Colon (tissue), 2 donors: Measurements from ENCODE around the gene CAMK1.

Experiments used
- FAIRE-seq: peaks from 2 replicates; lab custom pipeline; 2012; peaks lifted over from hg19 to GRCh38; lab: Jason Lieb, UNC
- donor health status: control.
- donor health status: control.

CAMK1 gene

DNA sequence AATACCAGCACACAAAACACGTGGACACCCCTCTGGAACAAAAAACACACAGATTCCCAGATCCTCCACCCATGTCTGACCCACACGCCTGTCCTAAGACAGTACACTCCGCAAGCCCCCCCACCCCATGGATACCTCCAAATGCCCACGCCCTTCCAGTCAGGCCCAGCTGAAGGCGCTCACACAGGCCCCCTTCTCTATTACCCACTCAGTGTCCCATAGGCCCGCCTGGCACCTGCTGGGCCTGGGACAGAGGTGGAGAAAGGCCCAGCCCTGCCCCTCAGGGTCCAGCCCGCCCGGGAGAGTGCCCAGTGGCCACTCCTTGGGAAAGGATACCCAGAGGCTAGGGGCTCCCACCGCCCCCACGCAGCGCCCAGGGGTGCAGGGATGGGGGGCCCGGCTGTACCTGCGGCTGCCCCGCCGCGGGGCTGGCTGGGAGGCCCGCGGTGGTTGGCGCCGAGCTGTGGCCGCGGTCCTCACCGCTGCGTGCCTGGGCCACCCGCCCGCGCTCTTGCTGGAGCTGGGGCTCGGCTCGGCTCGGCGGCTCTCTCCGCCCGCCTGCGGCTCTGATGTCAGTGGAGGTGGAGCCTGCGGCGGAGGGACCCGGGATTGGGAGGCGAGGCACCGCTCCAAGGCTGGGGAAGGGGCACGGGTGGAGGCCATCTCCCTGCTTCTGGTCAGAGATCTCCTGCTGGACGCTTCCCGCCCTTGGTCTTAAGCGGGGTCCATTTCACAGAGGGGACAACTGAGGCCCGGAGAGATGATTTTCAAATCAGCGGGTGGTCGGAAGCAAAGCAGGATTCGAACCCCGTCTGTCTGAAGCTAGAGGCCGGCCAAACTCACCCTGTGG lies at the start of gene CAMK1:
CAMK1 (minus strand) TSS at position 522 of the 850 bp plus-strand sequence. CDS start 2,198 bp downstream, outside the sequence.
- FAIRE-seq = no peak

DNA sequence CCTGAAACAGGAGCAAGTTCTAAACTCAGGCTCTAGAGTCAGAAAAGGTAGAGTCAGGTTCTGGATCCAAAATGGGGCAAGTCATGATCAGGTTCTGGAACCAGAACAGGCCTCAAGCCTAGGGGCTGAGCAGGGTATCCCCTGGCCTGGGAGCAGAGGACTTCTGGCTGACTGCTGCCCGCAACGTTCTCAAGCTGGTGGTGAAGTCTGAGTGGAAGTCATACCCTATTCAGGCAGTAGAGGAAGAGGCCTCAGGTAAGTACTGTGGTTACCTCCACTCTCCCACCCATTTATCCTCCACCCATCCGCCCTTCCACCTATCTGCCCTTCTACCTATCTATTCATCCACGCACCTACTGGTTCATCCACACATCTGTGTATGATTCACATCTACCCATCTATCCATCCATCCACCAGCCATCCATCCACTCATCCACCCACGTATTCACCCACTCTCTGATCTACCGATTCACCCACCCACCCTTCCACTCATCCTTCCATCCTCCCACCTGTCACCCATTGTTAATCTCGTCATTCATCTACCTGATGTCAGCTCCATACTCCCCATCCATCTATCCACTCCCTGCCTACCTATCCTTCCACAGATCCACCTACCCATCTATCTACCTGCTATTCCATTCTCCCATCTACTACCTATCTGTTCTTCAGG lies 49.1 kb upstream of the CAMK1 start:
- no peak for FAIRE-seq

DNA sequence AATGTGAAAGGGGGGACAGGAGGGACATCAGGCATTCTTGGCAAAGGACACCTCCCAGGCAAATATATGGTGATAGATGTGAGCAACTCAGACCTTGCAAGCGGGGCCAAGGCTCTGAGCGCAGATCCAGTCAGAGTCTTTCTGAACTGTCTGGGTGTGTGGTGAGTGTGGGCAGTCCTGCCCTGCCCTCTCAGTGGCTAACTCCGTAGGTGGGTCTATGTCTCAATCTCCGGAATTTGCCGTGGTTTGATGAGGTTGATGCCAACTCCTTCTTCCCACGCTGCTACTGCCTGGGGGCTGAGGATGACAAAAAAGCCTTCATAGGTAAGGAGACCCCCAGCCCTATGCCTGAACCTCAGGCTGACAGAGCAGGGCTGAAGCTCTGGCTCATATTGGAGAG lies 47.7 kb upstream of the CAMK1 start:
- no peak for FAIRE-seq

DNA sequence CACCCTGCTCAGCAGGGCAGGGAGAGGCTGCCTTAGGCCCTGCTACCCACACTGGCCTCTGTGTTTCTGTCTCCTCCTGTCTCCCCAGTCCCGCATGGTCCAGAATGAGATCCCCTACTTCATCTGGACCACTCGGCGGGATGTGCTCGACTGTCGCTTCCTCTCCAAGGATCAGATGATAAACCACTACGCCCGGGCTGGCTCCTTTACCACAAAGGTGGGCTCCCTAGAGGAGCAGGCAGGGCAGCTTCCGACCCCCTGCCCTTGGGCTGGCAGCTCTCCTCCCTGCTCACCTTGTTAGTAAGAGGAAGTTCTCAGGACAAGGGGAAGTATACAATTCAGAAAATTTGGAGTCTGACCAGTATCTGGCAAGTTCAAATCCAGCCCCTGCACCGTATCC lies 46.2 kb upstream of the CAMK1 start:
- FAIRE-seq = no peak

DNA sequence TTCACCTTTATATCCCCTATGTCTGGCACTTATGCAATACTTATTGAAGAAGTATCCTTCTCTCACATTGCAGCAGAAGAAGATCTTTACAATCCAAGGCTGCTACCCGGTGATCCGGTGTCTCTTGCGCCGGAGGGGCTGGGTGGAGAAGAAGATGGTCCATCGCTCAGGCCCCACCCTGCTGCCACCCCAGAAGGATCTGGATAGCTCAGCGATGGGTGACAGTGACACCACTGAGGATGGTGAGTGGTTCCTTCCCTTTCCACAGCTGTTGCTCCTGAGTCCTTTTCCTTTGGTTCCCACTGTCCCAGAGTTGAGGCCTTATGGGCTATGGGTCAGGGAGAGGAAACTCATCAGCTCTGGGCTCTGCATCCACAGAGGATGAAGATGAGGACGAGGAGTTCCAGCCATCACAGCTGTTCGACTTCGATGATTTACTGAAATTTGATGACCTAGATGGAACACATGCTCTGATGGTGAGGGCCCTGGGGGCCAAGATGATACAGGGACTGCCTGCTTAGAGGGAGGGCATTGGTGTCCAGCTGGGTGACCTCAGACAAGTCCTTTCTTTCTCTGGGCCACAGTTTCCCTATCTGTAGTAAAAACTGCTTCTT lies 43.2 kb upstream of the CAMK1 start:
- no peak for FAIRE-seq

DNA sequence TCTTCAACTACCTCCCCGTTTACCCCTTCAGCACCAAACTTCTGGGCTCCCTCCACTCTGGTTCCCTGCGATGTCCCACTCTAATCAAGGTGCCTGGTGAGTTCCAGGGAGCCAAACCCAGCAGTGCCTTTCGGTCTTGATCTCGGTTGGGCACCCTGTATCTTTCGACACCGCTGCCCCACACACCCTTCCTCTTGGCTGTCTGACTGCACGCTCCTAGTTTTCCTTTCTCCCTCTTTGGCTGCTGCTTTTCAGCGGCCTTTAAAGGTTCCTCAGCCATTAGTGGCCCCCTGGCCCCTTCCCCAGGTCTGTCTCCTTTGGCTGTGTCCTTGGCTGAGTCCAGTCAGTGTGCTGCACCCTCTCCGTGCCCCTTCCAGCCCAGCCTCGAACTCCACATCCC lies 41.1 kb upstream of the CAMK1 start:
- no peak for FAIRE-seq

DNA sequence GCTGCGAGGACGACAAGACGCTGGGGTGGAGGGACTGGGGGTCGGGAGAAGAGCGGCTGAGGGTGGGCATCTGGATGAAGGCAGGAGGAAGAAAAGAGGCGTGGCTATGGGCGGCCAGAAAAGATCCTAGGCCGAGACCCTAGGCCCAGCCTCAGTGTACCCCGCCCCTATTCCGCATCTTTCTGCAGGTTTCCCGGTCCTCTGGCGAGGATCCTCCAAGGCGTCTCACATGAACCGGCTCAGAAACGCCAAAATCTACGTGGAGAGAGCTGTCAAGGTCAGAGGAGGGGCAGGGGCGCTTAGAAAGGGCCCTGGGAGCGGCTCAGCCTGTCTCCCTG lies 40.7 kb upstream of the CAMK1 start:
- FAIRE-seq = no peak

DNA sequence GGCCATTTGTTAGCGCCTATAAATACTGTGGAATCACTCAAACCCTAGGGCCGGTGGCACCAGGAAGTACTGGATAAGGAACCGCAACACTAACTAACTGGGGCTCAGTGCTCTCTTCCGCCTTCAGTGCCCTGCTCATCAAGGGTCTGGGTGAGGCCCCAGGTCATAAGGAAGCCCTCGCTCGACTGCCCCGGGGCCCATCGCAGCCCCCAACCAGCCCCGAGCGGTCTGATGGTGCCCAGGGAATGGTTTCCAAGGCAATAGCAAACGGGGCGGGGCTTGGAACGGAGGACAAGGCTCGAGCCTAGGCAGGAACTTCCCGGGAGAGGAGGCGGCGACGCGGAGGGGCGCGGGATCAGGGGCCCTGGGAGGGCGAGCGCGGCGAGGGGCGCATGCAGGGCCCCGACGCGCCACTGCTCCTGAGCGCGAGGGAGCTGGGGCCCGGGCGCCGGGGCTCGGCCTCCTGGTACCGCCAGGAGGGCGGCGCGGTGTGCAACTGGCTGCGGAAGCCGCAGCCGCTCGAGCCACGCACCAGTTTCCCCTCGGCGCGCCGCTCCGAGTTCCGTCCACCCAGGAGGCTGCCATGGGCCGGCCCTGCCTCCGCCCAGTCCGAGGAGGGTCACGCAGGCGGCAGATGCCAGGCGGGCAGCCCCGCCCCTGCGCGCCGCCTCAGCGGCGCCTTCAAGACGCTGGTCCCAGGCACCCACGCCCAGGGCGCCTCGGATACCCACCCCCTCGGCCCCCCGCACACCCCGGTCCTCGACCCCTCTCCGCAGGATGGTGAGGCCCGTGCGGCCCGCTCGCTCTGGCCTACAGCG lies 40.1 kb upstream of the CAMK1 start, which contains the start of gene TTLL3:
TTLL3 (plus strand) TSS at position 648 of the 818 bp plus-strand sequence. CDS start 400 bp downstream, outside the sequence.
- no peak for FAIRE-seq

DNA sequence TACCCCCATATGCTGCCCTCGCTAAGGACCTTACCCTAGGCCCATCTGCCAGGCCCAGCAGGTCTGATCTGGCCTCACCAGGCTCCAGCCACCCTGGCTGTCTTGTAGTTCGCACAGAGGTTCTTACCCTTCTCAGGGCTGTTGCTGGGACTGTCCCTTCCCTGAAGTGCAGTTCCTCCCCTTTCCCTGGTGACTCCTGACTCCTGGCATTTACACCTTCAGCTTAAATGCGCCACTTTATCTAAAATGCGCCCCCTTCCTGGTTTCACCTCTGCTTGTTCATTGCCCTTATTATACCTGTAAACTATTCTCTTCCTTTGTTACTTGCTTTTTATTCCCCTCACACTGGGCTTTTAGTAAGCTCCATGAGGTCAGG lies 39.5 kb upstream of the CAMK1 start:
- FAIRE-seq = no peak

DNA sequence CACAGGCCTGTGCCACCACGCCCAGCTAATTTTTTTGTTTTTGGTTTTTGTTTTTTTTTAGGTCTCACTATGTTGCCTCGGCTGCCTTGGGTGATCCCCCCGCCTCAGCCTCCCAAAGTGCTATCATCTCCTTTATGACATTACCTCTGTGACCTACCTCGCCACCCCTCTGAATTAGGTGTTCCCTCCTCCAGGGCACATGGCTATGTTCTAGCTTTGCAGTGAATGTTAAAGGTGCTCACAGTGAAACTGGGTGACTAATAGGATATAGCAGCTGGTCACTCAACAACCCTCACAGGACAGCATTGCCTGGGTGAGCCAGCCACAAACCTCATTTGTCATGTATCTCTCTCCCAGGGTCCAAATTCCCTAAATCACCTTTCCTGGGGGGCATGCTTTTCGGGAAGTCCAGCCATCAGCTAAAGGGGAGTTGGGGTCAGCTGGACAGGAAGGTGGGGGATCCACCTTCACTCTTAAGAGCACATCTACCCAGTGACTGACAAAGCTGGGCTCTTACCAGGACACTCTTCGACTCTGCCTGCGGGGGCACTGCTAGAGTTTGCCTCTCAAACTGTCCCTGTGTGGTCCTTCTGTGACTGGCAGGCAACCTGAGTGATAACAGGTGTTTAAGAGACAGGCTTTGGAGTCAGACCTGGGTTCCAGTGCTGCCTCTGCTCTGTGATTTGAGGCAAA lies 38.7 kb upstream of the CAMK1 start:
- no peak for FAIRE-seq

DNA sequence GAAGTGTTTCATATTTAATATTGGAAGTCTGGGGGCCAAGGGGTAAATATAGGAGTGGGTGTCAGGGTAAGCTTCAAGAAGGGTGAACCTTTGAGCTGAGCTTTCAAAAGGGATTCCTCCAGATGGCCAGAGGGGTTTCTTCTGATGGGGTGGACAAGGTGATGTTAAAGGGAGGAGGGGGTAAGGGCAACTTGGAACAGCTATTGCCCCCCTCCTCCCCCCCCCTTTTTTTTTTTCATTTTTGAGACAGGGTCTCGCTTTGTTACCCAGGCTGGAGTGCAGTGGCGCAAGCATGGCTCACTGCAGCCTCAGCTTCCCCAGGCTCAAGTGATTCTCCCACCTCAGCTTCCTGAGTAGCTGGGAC lies 38.2 kb upstream of the CAMK1 start:
- no peak for FAIRE-seq

DNA sequence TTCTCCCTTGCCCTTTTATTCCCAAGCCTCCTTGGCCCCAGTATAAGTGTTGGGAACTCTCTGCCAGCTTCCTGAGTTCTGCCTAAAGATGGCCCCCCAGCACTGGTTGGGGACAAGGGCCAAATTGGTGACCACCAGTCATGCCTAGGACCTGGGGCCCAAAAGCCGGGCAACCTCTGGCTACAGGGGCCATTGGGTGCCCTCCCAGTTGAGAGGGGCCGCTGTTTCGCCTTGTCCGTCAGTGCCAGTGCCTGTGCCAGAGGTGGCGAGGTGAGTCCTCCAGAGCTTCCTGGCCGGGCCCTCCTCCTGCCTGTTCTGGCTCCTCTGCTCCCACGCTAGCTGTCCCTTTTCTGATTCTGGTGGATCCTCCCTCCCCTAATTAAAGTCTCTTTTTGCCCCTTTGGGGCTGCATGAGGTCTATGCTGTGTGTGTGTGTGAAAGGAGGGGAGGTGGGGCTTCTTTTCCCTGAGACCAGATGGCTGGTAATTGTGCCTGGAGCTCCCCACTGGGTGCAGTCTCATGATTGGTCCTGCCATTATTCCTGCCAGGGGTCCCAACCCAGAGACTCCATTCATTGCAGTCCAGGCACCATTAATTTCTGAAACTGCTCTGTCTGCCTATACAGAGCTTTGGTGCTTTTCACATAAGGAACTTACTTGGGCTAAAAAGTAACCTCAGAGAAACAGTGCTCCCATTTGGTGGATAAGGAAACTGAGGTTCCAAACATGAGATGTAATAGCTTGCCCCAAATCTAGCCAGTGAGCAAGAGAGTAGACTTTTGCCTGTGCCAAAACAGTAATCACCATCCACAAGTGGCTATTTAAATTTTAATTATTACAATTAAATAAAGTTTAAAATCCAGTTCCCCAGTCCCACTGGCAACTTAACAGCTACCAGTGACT lies 37.2 kb upstream of the CAMK1 start:
- no peak for FAIRE-seq

DNA sequence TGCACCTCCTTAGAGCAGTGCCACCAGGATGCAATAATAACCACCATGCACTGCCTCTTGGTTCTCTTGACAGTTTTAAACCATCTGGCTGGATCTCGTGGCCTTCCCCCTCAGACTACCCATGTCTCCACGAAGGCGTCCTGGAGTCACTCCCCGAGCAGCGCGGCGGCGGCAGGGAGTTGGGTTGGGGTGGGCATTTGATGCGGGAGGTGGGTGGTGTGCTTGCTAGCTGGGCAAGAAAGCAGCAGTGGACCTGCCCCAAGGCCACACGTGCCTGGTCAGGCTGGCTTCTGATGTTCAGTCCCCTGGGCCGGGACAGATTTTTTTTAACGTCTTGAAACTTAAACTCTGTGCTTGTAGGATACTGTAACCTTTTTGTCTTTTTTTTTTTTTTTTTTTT lies 36.4 kb upstream of the CAMK1 start:
- FAIRE-seq = no peak

DNA sequence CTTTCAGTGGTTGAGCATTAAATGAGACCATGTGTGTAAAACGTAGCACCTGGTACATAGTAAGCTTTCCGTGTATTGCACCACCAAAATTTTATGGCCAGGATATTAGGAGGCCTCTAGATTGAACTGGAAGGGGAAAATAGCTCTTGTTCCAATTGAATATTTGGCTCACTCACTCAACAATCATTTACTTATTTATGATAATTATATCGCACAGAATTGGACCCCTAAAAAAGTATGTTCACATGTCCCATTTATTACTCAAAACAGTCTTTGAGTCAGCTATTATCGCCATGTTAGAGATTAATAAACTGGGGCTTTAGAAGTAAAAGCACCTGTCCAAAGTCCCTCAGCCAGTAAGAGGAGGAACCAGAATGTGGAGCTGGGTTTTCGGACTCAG lies 35.2 kb upstream of the CAMK1 start:
- no peak for FAIRE-seq

DNA sequence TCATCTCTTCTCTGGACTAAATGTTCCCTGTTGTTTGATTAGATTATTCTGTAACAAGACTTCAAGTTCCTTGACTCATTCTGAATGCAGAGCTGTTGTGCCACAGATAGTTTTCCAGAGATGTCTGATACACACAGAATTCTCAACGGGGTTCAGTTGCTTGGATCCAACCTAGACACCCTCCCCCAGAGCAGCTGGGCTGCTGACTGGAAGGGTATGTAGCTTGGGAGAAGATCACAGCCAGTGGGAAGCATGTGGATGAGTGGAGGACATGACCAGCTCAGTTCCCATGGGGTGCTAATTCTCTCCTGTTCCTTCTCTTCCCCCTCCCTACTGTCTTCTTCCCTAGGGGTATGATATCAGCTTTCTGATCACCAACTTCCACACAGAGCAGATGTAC lies 33.7 kb upstream of the CAMK1 start:
- no peak for FAIRE-seq

DNA sequence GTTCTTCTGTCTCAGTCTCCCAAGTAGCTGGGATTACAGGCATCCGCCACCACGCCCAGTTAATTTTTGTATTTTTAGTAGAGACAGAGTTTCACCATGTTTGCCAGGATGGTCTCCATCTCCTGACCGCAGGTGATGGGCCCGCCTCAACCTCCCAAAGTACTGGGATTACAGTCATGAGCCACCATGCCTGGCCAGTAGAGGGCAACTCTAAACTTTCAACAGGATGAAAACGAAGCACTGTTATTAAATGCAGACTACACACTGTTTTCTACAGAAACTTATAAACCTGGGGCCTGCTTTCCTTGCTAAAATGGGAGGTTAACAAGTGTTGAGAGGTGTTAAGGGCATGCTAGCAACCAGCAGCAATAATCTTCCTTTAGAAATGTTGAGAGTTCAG lies 30.8 kb upstream of the CAMK1 start:
- no peak for FAIRE-seq

DNA sequence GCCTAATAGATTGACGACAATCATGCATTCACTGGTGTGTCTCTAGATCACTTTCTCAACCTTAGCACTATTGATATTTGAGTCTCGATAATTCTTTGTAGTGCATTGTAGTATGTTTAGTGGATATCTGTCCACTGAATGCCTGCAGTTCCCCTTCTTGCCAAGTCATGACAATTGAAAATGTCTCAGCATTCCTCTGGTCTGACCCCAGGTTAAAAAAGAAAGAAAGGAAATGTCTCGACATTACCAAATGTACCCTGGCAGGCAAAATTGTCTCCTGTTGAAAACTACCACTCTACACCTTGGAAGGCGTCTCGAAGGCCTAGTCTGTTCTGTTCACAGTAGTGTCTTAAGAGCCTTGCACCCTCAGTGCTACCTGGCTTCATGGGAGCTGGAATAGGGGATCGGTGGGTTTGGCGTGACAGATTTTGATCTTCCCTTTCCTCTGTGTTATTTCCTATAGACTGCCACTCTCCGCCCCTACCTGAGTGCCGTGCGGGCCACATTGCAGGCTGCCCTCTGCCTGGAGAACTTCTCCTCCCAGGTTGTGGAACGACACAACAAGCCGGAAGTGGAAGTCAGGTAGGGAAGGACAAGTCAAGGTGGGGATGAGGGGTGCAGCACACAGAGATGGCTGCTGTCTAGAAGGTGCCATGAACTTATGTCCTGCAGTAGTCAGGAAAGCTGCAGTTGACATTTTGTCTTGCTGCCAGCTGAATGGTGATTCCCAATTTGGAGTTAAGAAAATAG lies 27.6 kb upstream of the CAMK1 start:
- FAIRE-seq = no peak

DNA sequence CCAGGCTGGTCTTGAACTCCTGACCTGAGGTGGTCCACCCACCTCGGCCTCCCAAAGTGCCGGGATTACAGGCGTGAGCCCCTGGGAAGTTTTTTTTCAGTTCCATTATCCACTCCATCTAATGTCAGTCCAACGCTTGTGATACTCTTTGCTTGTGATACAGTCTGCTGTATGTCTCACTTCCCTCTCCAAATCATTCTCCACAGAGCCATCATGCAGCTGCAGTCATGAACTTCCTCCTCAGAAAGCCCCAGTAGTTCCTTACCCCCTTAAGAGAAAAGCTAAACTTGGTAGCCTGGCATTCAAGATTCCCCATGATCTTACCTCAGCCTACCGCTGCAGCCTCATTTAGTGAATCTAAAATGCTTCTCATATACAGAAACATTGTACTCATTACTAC lies 25.5 kb upstream of the CAMK1 start:
- FAIRE-seq = no peak

DNA sequence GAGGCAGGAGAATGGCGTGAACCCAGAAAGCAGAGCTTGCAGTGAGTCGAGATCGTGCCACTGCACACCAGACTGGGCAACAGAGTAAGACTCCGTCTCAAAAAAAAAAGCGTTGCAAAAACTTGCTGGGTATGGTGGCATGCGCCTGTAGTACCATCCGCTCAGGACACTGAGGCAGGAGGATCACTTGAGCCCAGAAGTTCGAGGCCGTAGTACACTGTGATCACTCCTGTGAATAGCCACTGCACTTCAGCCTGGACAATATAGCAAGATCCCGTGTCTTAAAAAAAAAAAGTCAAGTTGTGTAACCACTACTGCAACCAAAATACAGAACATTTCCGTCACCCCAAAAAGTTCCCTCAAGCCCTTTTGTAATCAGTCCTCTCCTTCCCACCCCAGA lies 24.7 kb upstream of the CAMK1 start:
- no peak for FAIRE-seq

DNA sequence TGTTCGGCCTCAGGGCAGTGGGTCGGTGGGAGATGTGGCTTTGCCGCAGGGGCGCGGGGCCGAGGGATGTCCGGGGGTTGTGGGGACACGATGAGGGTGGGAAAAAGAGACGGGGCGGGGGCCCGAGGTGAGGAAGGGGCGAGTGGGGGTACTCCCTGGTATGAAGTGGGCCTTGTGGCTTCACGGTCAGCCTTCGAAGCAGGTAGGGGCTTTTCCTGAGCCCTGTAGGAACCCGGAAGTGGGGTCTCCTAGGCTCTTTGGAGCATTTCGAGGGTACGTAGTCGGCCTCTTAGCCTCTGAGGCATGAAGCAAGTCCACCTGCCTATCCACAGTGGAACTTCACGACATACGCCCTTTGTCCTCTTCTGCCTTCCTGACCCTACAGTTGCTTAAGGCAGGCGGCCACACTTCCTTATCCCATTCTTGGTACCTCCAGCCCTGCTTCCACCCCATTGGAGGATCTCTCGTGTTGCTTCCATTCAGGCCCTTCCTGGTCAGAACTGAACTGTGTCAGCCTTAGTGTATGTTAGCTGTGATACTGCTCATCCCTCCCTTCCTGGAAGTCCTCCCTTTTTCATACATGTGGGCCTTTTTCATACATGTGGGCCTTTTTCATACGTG lies 23.5 kb upstream of the CAMK1 start:
- no peak for FAIRE-seq
